SU-DHL-6 (cell line): ENCODE measurements around the gene TREML4.

Experiments used
- H2AFZ ChIP-seq: fragments of 200-600 bp; sonication (generic); 2 replicates; pipeline ENCODE4 v1.6.1; 2014; ENCODE audit warnings: low read depth, mild to moderate bottlenecking, moderate library complexity, mixed read lengths, antibody characterized with exemption, low read length; ENCODE audit not compliant: severe bottlenecking
- H3F3A ChIP-seq: fragments of 200-600 bp; shearing (Covaris generic); 2 replicates; pipeline ENCODE4 v1.6.0; 2016; ENCODE audit warnings: antibody characterized with exemption, mild to moderate bottlenecking; ENCODE audit not compliant: insufficient read depth
- H3K27ac ChIP-seq: fragments of 200-600 bp; sonication (generic); 2 replicates; pipeline ENCODE4 v1.5.1; 2016; ENCODE audit warnings: low read depth, mild to moderate bottlenecking, low read length, moderate library complexity, mixed read lengths
- H3K27me3 ChIP-seq: fragments of 200-600 bp; sonication (generic), shearing (Covaris generic); 2 replicates; pipeline ENCODE4 v1.6.0; 2014; ENCODE audit warnings: mild to moderate bottlenecking, low read length
- H3K36me3 ChIP-seq: fragments of 200-600 bp; sonication (generic); 2 replicates; pipeline ENCODE4 v1.6.1; 2014; ENCODE audit warnings: mild to moderate bottlenecking, low read length, mixed read lengths
- H3K4me2 ChIP-seq: fragments of 300-600, 200-600 bp; shearing (Covaris generic), sonication (generic); 2 replicates; pipeline ENCODE4 v1.6.0; 2014; ENCODE audit warnings: low read length, low read depth, mild to moderate bottlenecking; ENCODE audit not compliant: poor library complexity, severe bottlenecking
- H3K4me3 ChIP-seq: fragments of 200-600 bp; sonication (generic); 2 replicates; pipeline ENCODE4 v1.5.1; 2014; ENCODE audit warnings: antibody characterized with exemption, low read length, mild to moderate bottlenecking, mixed read lengths; ENCODE audit not compliant: insufficient read depth, poor library complexity, severe bottlenecking
- H3K79me2 ChIP-seq: fragments of 200-600 bp; sonication (generic); 2 replicates; pipeline ENCODE4 v1.6.1; 2014; ENCODE audit warnings: mild to moderate bottlenecking, low read length, moderate library complexity; ENCODE audit not compliant: insufficient read depth
- H3K9ac ChIP-seq: fragments of 200-600 bp; sonication (generic); 2 replicates; pipeline ENCODE4 v1.7.0; 2014; ENCODE audit warnings: mild to moderate bottlenecking, low read length
- H3K9me2 ChIP-seq: fragments of 200-600 bp; sonication (generic); replicated peaks from 2 replicates; pipeline ENCODE4 v1.6.1; 2014; ENCODE audit warnings: low read length; ENCODE audit not compliant: insufficient read depth
- H3K9me3 ChIP-seq: fragments of 200-600 bp; sonication (generic); 2 replicates; pipeline ENCODE4 v1.6.1; 2014; ENCODE audit warnings: low read length, mixed read lengths; ENCODE audit not compliant: insufficient read depth
- H4K20me1 ChIP-seq: fragments of 200-600 bp; sonication (generic); 2 replicates; pipeline ENCODE4 v1.6.1; 2014; ENCODE audit warnings: low read depth, mild to moderate bottlenecking, antibody characterized with exemption, low read length, moderate library complexity, mixed read lengths
- EZH2phosphoT487 ChIP-seq: fragments of 200-600 bp; sonication (generic), shearing (Covaris generic); conservative IDR thresholded peaks from 2 replicates; pipeline ENCODE4 v1.6.1; 2018; ENCODE audit warnings: mild to moderate bottlenecking, antibody characterized with exemption, low read length, moderate library complexity, mixed read lengths
- TF ChIP-seq, protein P1 (sequence below): fragments of 200-600 bp; sonication (generic); IDR thresholded peaks from one replicate; pipeline ENCODE4 v1.5.1; 2017; ENCODE audit warnings: antibody characterized with exemption, mild to moderate bottlenecking, low read length, moderate library complexity; ENCODE audit not compliant: insufficient read depth, poor library complexity, severe bottlenecking

The TREML4 gene

DNA sequence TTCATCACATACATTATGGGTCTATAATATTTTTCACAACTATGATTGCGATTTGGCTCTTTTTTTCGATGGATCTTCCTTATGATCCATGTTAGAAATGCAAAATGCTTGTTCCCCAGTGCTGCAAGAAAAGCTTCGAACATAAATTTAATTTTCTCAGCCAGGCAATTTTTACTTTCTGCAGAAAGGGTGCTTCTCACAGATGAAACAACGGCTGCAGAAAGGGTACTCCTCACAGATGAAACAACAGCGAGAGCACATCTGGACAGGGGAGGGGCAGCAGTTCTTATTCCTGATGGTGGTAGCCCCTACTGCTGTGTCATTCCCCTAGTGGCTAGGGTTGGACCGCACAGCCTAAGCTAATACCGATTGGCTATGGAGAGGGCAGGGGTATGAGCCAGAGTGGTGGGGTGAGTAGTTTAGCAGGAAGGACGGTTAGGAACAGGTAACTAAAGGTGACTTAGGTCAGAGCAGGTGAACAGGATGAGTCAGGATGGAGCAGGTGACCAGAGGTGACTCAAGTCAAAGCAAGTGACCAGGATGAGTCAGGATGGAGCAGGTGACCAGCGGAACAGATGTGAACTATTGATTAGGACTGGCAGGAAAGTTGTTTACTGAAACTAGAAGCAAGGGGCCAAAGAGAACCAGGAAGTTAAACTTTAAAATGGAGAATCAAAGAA is 13.4 kb upstream of the TREML4 start:
- Histone ChIP-seq H3K27me3 (no peaks in the 10 kb centered on the region), H3K9me2 (no peaks in the 10 kb centered on the region), H3K9ac (no peak overlapping the region), H3F3A (no peaks in the 10 kb centered on the region), H3K36me3 (0 out of 2 replicates have a peak, but pooled peaks cover 4% of the 10 kb centered on the region), H3K4me2 (no peak overlapping the region), H3K79me2 (no peaks in the 10 kb centered on the region), H4K20me1 (no peaks in the 10 kb centered on the region), H3K27ac (no peak overlapping the region), H3K9me3 (peaks cover 5% of the 10 kb centered on the region; the same call in 1 of the 2 replicates), H2AFZ (no peak overlapping the region), H3K4me3 (no peak overlapping the region)
- TF ChIP-seq, protein P1, sequence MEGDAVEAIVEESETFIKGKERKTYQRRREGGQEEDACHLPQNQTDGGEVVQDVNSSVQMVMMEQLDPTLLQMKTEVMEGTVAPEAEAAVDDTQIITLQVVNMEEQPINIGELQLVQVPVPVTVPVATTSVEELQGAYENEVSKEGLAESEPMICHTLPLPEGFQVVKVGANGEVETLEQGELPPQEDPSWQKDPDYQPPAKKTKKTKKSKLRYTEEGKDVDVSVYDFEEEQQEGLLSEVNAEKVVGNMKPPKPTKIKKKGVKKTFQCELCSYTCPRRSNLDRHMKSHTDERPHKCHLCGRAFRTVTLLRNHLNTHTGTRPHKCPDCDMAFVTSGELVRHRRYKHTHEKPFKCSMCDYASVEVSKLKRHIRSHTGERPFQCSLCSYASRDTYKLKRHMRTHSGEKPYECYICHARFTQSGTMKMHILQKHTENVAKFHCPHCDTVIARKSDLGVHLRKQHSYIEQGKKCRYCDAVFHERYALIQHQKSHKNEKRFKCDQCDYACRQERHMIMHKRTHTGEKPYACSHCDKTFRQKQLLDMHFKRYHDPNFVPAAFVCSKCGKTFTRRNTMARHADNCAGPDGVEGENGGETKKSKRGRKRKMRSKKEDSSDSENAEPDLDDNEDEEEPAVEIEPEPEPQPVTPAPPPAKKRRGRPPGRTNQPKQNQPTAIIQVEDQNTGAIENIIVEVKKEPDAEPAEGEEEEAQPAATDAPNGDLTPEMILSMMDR = no peak
- no peak for TF ChIP-seq EZH2phosphoT487

DNA sequence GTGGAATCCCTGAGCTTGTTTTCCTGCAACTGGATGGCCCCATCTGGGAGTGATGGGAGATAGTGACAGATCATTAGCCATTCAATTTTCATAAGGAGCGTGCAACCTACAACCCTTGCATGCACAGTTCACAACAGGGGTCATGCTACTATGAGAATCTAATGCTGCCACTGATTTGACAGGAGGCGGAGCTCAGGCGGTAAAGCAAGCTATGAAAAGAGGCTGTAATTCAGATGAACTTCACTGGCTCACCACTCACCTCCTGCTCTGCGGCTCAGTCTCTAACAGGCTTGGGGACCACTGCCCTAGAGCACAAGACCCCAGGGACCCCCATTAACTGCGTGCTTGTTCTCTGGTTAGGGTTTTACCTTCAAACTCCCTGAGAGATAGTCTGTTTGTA is 12.4 kb upstream of the TREML4 start:
- no peaks in the 10 kb centered on the region for H3K27me3 ChIP-seq
- no peaks in the 10 kb centered on the region for H3K79me2 ChIP-seq
- no peak overlapping the region for H3K4me3 ChIP-seq
- TF ChIP-seq EZH2phosphoT487 = no peak
- TF ChIP-seq, protein P1 = no peak
- no peaks in the 10 kb centered on the region for H4K20me1 ChIP-seq
- no peak overlapping the region for H3K27ac ChIP-seq
- no peaks in the 10 kb centered on the region for H3F3A ChIP-seq
- H3K36me3 ChIP-seq = 0 out of 2 replicates have a peak, but pooled peaks cover 5% of the 10 kb centered on the region
- peaks cover 15% of the 10 kb centered on the region for H3K9me3 ChIP-seq
- no peak overlapping the region for H3K4me2 ChIP-seq
- no peak overlapping the region for H3K9ac ChIP-seq
- H2AFZ ChIP-seq = no peak overlapping the region
- no peaks in the 10 kb centered on the region for H3K9me2 ChIP-seq

DNA sequence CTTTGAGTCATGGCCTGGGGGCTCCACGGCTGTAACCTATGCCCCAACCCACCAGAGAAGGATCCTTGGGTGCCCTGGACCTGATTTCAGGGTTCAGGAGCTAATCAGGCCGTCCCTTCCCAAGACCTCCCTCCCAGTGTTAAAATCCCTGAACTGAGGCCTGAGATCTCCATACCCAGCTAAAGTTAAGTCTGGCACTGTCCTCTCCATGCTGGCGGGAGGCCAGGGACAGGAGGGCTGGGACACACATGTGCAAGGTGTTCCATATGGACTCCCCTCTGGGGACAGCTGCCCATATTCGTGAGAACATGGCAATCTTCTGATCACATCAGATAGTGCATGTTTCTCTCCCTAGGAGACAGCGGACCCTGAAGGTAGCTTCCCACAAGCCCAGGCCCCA is 11.5 kb upstream of the TREML4 start:
- no peak for TF ChIP-seq EZH2phosphoT487
- TF ChIP-seq, protein P1 = no peak
- Histone ChIP-seq H3K27me3 (no peaks in the 10 kb centered on the region), H3K4me2 (no peak overlapping the region), H2AFZ (no peak overlapping the region), H3K27ac (no peak overlapping the region), H3K79me2 (no peaks in the 10 kb centered on the region), H3K4me3 (no peak overlapping the region), H3K9ac (no peak overlapping the region), H3F3A (no peaks in the 10 kb centered on the region), H4K20me1 (no peaks in the 10 kb centered on the region), H3K9me2 (no peaks in the 10 kb centered on the region), H3K9me3 (peaks cover 15% of the 10 kb centered on the region), H3K36me3 (0 out of 2 replicates have a peak, but pooled peaks cover 5% of the 10 kb centered on the region)
